Trophoblast cell (in vitro differentiated cells and primary cell): Measurements from ENCODE around the gene SRGAP3.

Source experiments
- DNase-seq, 2 donors: peaks; one replicate each; pipeline ENCODE4 v3.0.0-alpha.2; 2016
- H2AFZ ChIP-seq: 2 replicates; pipeline ENCODE4 v1.6.1; 2013; ENCODE audit warnings: low read length, moderate library complexity, mild to moderate bottlenecking; ENCODE audit not compliant: insufficient read depth, poor library complexity
- H2AK5ac ChIP-seq: 2 replicates; pipeline ENCODE4 v1.6.1; 2013; ENCODE audit warnings: mild to moderate bottlenecking, low read length
- H2BK120ac ChIP-seq: 2 replicates; pipeline ENCODE4 v1.6.1; 2013; ENCODE audit warnings: low read length, mild to moderate bottlenecking, moderate library complexity; ENCODE audit not compliant: insufficient read depth, poor library complexity
- H2BK12ac ChIP-seq: 2 replicates; pipeline ENCODE4 v1.6.1; 2013; ENCODE audit warnings: mild to moderate bottlenecking, low read length, moderate library complexity
- H2BK5ac ChIP-seq: 2 replicates; pipeline ENCODE4 v1.6.1; 2013; ENCODE audit warnings: low read length, low read depth, moderate library complexity, mild to moderate bottlenecking; ENCODE audit not compliant: poor library complexity
- H3K14ac ChIP-seq: 2 replicates; pipeline ENCODE4 v1.6.1; 2013; ENCODE audit warnings: mild to moderate bottlenecking, low read length
- H3K18ac ChIP-seq: 2 replicates; pipeline ENCODE4 v1.6.1; 2013; ENCODE audit warnings: mild to moderate bottlenecking, low read length
- H3K23ac ChIP-seq: 2 replicates; pipeline ENCODE4 v1.6.1; 2013; ENCODE audit warnings: low read length
- H3K27ac ChIP-seq: 2 replicates; pipeline ENCODE4 v1.5.1; 2013; ENCODE audit warnings: low read depth, mild to moderate bottlenecking, inconsistent platforms, low read length, moderate library complexity
- H3K27me3 ChIP-seq: 2 replicates; pipeline ENCODE4 v1.6.1; 2013; ENCODE audit warnings: inconsistent platforms, mild to moderate bottlenecking, low read length, moderate library complexity; ENCODE audit not compliant: insufficient read depth
- H3K36me3 ChIP-seq, 2 experiments: 1 replicate in 1 of 2; 2 replicates in 1 of 2; pipeline ENCODE4 v1.6.1; 2013; ENCODE audit warnings: low read length in 2 of 2, mild to moderate bottlenecking in 2 of 2, moderate library complexity in 1 of 2; ENCODE audit not compliant: insufficient read depth in 2 of 2, control insufficient read depth in 1 of 2
- H3K4ac ChIP-seq: 2 replicates; pipeline ENCODE4 v1.6.1; 2013; ENCODE audit warnings: low read depth, mild to moderate bottlenecking, low read length, moderate library complexity
- H3K4me1 ChIP-seq, 2 experiments: 1 replicate in 1 of 2; 2 replicates in 1 of 2; pipeline ENCODE4 v1.6.1; 2013; ENCODE audit warnings: low read length in 2 of 2, mild to moderate bottlenecking in 2 of 2, moderate library complexity in 1 of 2; ENCODE audit not compliant: insufficient read depth in 2 of 2, control insufficient read depth in 1 of 2
- H3K4me2 ChIP-seq: 2 replicates; pipeline ENCODE4 v1.6.1; 2013; ENCODE audit warnings: inconsistent platforms, mild to moderate bottlenecking, low read length, moderate library complexity
- H3K4me3 ChIP-seq: 2 replicates; pipeline ENCODE4 v1.5.1; 2013; ENCODE audit warnings: mild to moderate bottlenecking, low read depth, low read length, inconsistent platforms
- H3K79me1 ChIP-seq: one replicate; pipeline ENCODE4 v1.6.1; 2013; ENCODE audit warnings: low read length
- H3K79me2 ChIP-seq: 2 replicates; pipeline ENCODE4 v1.6.1; 2013; ENCODE audit warnings: low read length, mild to moderate bottlenecking; ENCODE audit not compliant: control insufficient read depth, insufficient read depth, poor library complexity
- H3K9ac ChIP-seq: 2 replicates; pipeline ENCODE4 v1.6.1; 2013; ENCODE audit warnings: mild to moderate bottlenecking, low read length
- H3K9me3 ChIP-seq: 2 replicates; pipeline ENCODE4 v1.6.1; 2013; ENCODE audit warnings: low read depth, mild to moderate bottlenecking, control low read depth, inconsistent platforms, low read length; ENCODE audit not compliant: insufficient read depth
- H4K12ac ChIP-seq: 2 replicates; pipeline ENCODE4 v1.6.1; 2013; ENCODE audit warnings: low read depth, mild to moderate bottlenecking, low read length, moderate library complexity
- H4K8ac ChIP-seq: 2 replicates; pipeline ENCODE4 v1.6.1; 2013; ENCODE audit warnings: low read depth, mild to moderate bottlenecking, low read length, moderate library complexity
- H4K91ac ChIP-seq: one replicate; pipeline ENCODE4 v1.6.1; 2013; ENCODE audit warnings: low read depth, mild to moderate bottlenecking, low read length, moderate library complexity
- WGBS: extraction: QIAGEN DNeasy Blood & Tissue Kit; methylation state at CpG from one replicate; pipeline ENCODE4 v1.1.7; 2013; ENCODE audit warnings: missing lambda C conversion rate; ENCODE audit not compliant: insufficient read length, insufficient coverage; ENCODE audit errors: extremely low coverage; 5-methylcytosine and 5-hydroxymethylcytosine counted together

SRGAP3 gene

GRCh38 chr3:8953313-8953712, 296.1 kb downstream of the SRGAP3 start:
- no peak overlapping the region for H3K4me3 ChIP-seq
- H3K4me2 ChIP-seq: no peak overlapping the region
- no peak overlapping the region for H3K14ac ChIP-seq
- no peak overlapping the region for H3K9ac ChIP-seq
- no peak overlapping the region for H2BK120ac ChIP-seq
- DNase-seq: no peak
- H3K27me3 ChIP-seq: no peaks in the 10 kb centered on the region
- no peak overlapping the region for H3K18ac ChIP-seq
- no peak overlapping the region for H3K23ac ChIP-seq
- no peak overlapping the region for H2BK5ac ChIP-seq
- no peaks in the 10 kb centered on the region for H3K9me3 ChIP-seq
- no peak overlapping the region for H2AK5ac ChIP-seq
- H3K79me1 ChIP-seq: no peaks in the 10 kb centered on the region
- H2BK12ac ChIP-seq: no peak overlapping the region
- H3K4me1 ChIP-seq: peaks cover 6 to 7% of the 10 kb centered on the region in 2 experiments
- no peak overlapping the region for H4K12ac ChIP-seq
- no peak overlapping the region for H2AFZ ChIP-seq
- no peak overlapping the region for H3K27ac ChIP-seq
- no peaks in the 10 kb centered on the region for H3K36me3 ChIP-seq
- H4K8ac ChIP-seq: no peak overlapping the region
- no peak overlapping the region for H4K91ac ChIP-seq
- H3K4ac ChIP-seq: no peak overlapping the region
- no peaks in the 10 kb centered on the region for H3K79me2 ChIP-seq

GRCh38 chr3:8952130-8952529, 297.3 kb downstream of the SRGAP3 start:
- H2AFZ ChIP-seq: no peak overlapping the region
- no peak overlapping the region for H3K23ac ChIP-seq
- H3K9me3 ChIP-seq: no peaks in the 10 kb centered on the region
- H4K8ac ChIP-seq: no peak overlapping the region
- no peak overlapping the region for H3K4me2 ChIP-seq
- no peak overlapping the region for H2BK120ac ChIP-seq
- no peak overlapping the region for H3K14ac ChIP-seq
- H3K27ac ChIP-seq: no peak overlapping the region
- DNase-seq: peak in 1 of 2 donors; percentile 18
- no peak overlapping the region for H2AK5ac ChIP-seq
- no peaks in the 10 kb centered on the region for H3K79me1 ChIP-seq
- no peak overlapping the region for H2BK12ac ChIP-seq
- no peak overlapping the region for H2BK5ac ChIP-seq
- no peak overlapping the region for H3K18ac ChIP-seq
- no peaks in the 10 kb centered on the region for H3K36me3 ChIP-seq
- peaks cover 6 to 7% of the 10 kb centered on the region in 2 experiments for H3K4me1 ChIP-seq
- no peak overlapping the region for H3K4me3 ChIP-seq
- no peak overlapping the region for H3K9ac ChIP-seq
- no peaks in the 10 kb centered on the region for H3K79me2 ChIP-seq
- no peak overlapping the region for H4K91ac ChIP-seq
- no peak overlapping the region for H4K12ac ChIP-seq
- H3K4ac ChIP-seq: no peak overlapping the region
- H3K27me3 ChIP-seq: no peaks in the 10 kb centered on the region

- no peak overlapping the region for H3K4me2 ChIP-seq
- no peak overlapping the region for H3K4me3 ChIP-seq
- H4K12ac ChIP-seq: no peak overlapping the region
- no peak overlapping the region for H2AFZ ChIP-seq
- no peak overlapping the region for H4K91ac ChIP-seq
- H3K4me1 ChIP-seq: no peaks in the 10 kb centered on the region
- no peak overlapping the region for H2AK5ac ChIP-seq
- H3K27ac ChIP-seq: no peak overlapping the region
- H4K8ac ChIP-seq: no peak overlapping the region
- H3K9ac ChIP-seq: no peak overlapping the region
- no peak overlapping the region for H3K18ac ChIP-seq
- H2BK120ac ChIP-seq: no peak overlapping the region
- H3K79me1 ChIP-seq: no peaks in the 10 kb centered on the region
- H3K27me3 ChIP-seq: no peaks in the 10 kb centered on the region
- no peak overlapping the region for H3K4ac ChIP-seq
- no peak overlapping the region for H2BK12ac ChIP-seq
- WGBS: no CpG with 5 or more reads among the region's 3 CpGs
- no peaks in the 10 kb centered on the region for H3K79me2 ChIP-seq
- H3K36me3 ChIP-seq: peaks cover 0 to 6% of the 10 kb centered on the region in 2 experiments
- peaks cover 2% of the 10 kb centered on the region for H3K9me3 ChIP-seq
- no peak overlapping the region for H3K23ac ChIP-seq
- H2BK5ac ChIP-seq: no peak overlapping the region
- H3K14ac ChIP-seq: no peak overlapping the region
- no peak for DNase-seq
Observed at GRCh38 chr3:8945890-8946600, 303.4 kb downstream of the SRGAP3 start.

- DNase-seq: no peak
- H3K79me1 ChIP-seq: no peaks in the 10 kb centered on the region
- H3K9ac ChIP-seq: no peak overlapping the region
- no peak overlapping the region for H2BK5ac ChIP-seq
- H3K4me3 ChIP-seq: no peak overlapping the region
- peaks cover 2% of the 10 kb centered on the region for H3K9me3 ChIP-seq
- no peak overlapping the region for H4K12ac ChIP-seq
- no peak overlapping the region for H2BK120ac ChIP-seq
- no peak overlapping the region for H3K18ac ChIP-seq
- no peak overlapping the region for H4K8ac ChIP-seq
- H3K4me1 ChIP-seq: no peaks in the 10 kb centered on the region
- peaks cover 0 to 10% of the 10 kb centered on the region in 2 experiments for H3K36me3 ChIP-seq
- no peak overlapping the region for H2AFZ ChIP-seq
- no peak overlapping the region for H3K4ac ChIP-seq
- H2AK5ac ChIP-seq: no peak overlapping the region
- no peak overlapping the region for H3K14ac ChIP-seq
- WGBS: no CpG with 5 or more reads among the region's 4 CpGs
- no peak overlapping the region for H3K4me2 ChIP-seq
- no peak overlapping the region for H4K91ac ChIP-seq
- no peak overlapping the region for H3K23ac ChIP-seq
- H3K27ac ChIP-seq: no peak overlapping the region
- H2BK12ac ChIP-seq: no peak overlapping the region
- no peaks in the 10 kb centered on the region for H3K79me2 ChIP-seq
- H3K27me3 ChIP-seq: no peaks in the 10 kb centered on the region
Observed at GRCh38 chr3:8942746-8943488, 306.5 kb downstream of the SRGAP3 start.
